Hepatocyte (in vitro differentiated cells): ENCODE results near the gene BCL2. TPM values are rescaled to one million over a fixed set of nuclear protein-coding genes. Genes with fewer than 3 reads are reported as not detected.

Source experiments
- DNase-seq: peaks from one replicate; pipeline ENCODE4 v3.0.0-alpha.2; 2016; ENCODE audit warnings: low spot score
- H2AFZ ChIP-seq: fragments of 200-600 bp; sonication (generic); 2 replicates; pipeline ENCODE4 v1.6.0; 2016; ENCODE audit warnings: antibody characterized with exemption, mild to moderate bottlenecking
- H3K27ac ChIP-seq: fragments of 200-600 bp; sonication (generic); 2 replicates; pipeline ENCODE4 v1.5.1; 2016; ENCODE audit warnings: mild to moderate bottlenecking
- H3K27me3 ChIP-seq: fragments of 200-600 bp; sonication (generic); 2 replicates; pipeline ENCODE4 v1.6.1; 2016
- H3K36me3 ChIP-seq: fragments of 200-600 bp; sonication (generic); replicated peaks from 2 replicates; pipeline ENCODE4 v1.5.1; 2016; ENCODE audit warnings: low read depth; ENCODE audit not compliant: insufficient read depth
- H3K4me1 ChIP-seq: fragments of 200-600 bp; sonication (generic); 2 replicates; pipeline ENCODE4 v1.5.1; 2016; ENCODE audit warnings: mild to moderate bottlenecking, moderate library complexity; ENCODE audit not compliant: insufficient read depth
- H3K4me2 ChIP-seq: fragments of 200-600 bp; sonication (generic); 2 replicates; pipeline ENCODE4 v1.6.0; 2016
- H3K4me3 ChIP-seq: fragments of 200-600 bp; sonication (generic); 2 replicates; pipeline ENCODE4 v1.5.1; 2016; ENCODE audit warnings: mild to moderate bottlenecking
- H3K79me2 ChIP-seq: fragments of 200-600 bp; sonication (generic); 2 replicates; pipeline ENCODE4 v1.6.0; 2017; ENCODE audit warnings: mild to moderate bottlenecking
- H3K9me2 ChIP-seq: fragments of 200-600 bp; sonication (generic); replicated peaks from 2 replicates; pipeline ENCODE4 v1.6.0; 2017; ENCODE audit warnings: mild to moderate bottlenecking; ENCODE audit not compliant: insufficient read depth
- H3K9me3 ChIP-seq: fragments of 200-600 bp; sonication (generic); 2 replicates; pipeline ENCODE4 v1.5.1; 2016; ENCODE audit warnings: low read depth, mild to moderate bottlenecking
- H4K20me1 ChIP-seq: fragments of 200-600 bp; sonication (generic); 2 replicates; pipeline ENCODE4 v1.6.0; 2016; ENCODE audit warnings: mild to moderate bottlenecking; ENCODE audit not compliant: insufficient read depth, poor library complexity, severe bottlenecking
- EZH2 ChIP-seq: fragments of 200-600 bp; sonication (generic); IDR thresholded peaks from 2 replicates; pipeline ENCODE4 v1.6.1; 2016; ENCODE audit warnings: antibody characterized with exemption, mild to moderate bottlenecking, borderline replicate concordance
- EZH2phosphoT487 ChIP-seq: fragments of 200-600 bp; sonication (generic); IDR thresholded peaks from one replicate; pipeline ENCODE4 v1.6.1; 2018; ENCODE audit warnings: antibody characterized with exemption, mild to moderate bottlenecking, low read depth, moderate library complexity; ENCODE audit not compliant: unreplicated experiment, severe bottlenecking
- WGBS: methylation state at CpG from one replicate; pipeline ENCODE4 v1.1.6; 2016; ENCODE audit warnings: low lambda C conversion rate; ENCODE audit errors: missing lambda C conversion rate; 5-methylcytosine and 5-hydroxymethylcytosine counted together
- polyA plus RNA-seq: library from polyadenylated mRNA; unstranded; fragments of >200 nt; fragmentation: Nextera tagmentation; extraction: Ambion mirVana; gene quantifications from 2 replicates; pipeline ENCODE4 v1.2.1, GENCODE V29; 2016
- total RNA-seq: library from RNA; depleted of rRNA; stranded (reverse); fragments of >200 nt; gene quantifications from 2 replicates; pipeline ENCODE4 v1.2.3, GENCODE V29; 2014
- TF ChIP-seq, protein P1 (sequence below): fragments of 200-600 bp; sonication (generic); IDR thresholded peaks from 2 replicates; pipeline ENCODE4 v1.5.1; 2016; ENCODE audit warnings: antibody characterized with exemption, mild to moderate bottlenecking; ENCODE audit not compliant: poor library complexity

BCL2 gene
- total and polyA plus RNA-seq, 2 experiments from 2014 or later: 1.0 to 11.4 TPM

GRCh38 chr18:63267975-63268721, 51.4 kb downstream of the BCL2 start:
- WGBS: 89% methylated on average over 8 of the region's 8 CpGs
- H3K36me3 ChIP-seq: no peaks in the 10 kb centered on the region
- no peak for DNase-seq
- no peaks in the 10 kb centered on the region for H4K20me1 ChIP-seq
- TF ChIP-seq, protein P1, sequence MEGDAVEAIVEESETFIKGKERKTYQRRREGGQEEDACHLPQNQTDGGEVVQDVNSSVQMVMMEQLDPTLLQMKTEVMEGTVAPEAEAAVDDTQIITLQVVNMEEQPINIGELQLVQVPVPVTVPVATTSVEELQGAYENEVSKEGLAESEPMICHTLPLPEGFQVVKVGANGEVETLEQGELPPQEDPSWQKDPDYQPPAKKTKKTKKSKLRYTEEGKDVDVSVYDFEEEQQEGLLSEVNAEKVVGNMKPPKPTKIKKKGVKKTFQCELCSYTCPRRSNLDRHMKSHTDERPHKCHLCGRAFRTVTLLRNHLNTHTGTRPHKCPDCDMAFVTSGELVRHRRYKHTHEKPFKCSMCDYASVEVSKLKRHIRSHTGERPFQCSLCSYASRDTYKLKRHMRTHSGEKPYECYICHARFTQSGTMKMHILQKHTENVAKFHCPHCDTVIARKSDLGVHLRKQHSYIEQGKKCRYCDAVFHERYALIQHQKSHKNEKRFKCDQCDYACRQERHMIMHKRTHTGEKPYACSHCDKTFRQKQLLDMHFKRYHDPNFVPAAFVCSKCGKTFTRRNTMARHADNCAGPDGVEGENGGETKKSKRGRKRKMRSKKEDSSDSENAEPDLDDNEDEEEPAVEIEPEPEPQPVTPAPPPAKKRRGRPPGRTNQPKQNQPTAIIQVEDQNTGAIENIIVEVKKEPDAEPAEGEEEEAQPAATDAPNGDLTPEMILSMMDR: no peak
- no peak for TF ChIP-seq EZH2
- no peak for TF ChIP-seq EZH2phosphoT487
- H3K9me2 ChIP-seq: no peaks in the 10 kb centered on the region
- no peaks in the 10 kb centered on the region for H3K27me3 ChIP-seq
- H3K4me1 ChIP-seq: no peaks in the 10 kb centered on the region
- H3K4me3 ChIP-seq: no peak overlapping the region
- no peaks in the 10 kb centered on the region for H3K79me2 ChIP-seq
- no peak overlapping the region for H3K4me2 ChIP-seq
- H3K27ac ChIP-seq: no peak overlapping the region
- H2AFZ ChIP-seq: no peak overlapping the region
- no peaks in the 10 kb centered on the region for H3K9me3 ChIP-seq

- TF ChIP-seq EZH2phosphoT487 (no peak), EZH2 (no peak)
- TF ChIP-seq, protein P1: no peak
- Histone ChIP-seq H3K9me2 (no peaks in the 10 kb centered on the region), H3K79me2 (no peaks in the 10 kb centered on the region), H3K4me3 (no peak overlapping the region), H3K36me3 (no peaks in the 10 kb centered on the region), H3K9me3 (no peaks in the 10 kb centered on the region), H3K27me3 (no peaks in the 10 kb centered on the region), H2AFZ (no peak overlapping the region), H3K4me1 (no peaks in the 10 kb centered on the region), H4K20me1 (no peaks in the 10 kb centered on the region), H3K27ac (no peak overlapping the region), H3K4me2 (no peak overlapping the region)
- DNase-seq: no peak
- WGBS: 94% methylated on average over 8 of the region's 8 CpGs
Measured at GRCh38 chr18:63266888-63267790, 52.4 kb downstream of the BCL2 start.

DNA sequence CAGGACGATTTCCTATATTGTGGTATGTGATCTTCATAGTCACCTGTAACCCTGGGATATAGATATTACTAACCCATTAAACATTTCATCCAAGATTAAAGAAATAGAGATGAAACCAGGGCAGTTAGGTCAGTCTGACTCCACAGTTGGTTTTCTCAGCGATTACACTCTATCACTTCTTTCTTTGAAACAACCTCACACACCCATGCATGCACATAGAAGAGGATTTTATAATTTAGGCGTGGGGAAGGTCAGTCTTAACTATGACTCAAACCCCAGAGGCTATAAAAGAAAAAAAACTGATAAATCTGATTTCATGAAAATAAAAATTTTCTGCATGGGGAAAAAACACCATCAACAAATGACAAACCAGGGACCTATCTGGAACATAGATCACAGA, 54.2 kb downstream of the BCL2 start:
- H3K27me3 ChIP-seq: no peaks in the 10 kb centered on the region
- peaks cover 7% of the 10 kb centered on the region for H3K4me1 ChIP-seq
- H3K9me2 ChIP-seq: no peaks in the 10 kb centered on the region
- no peak for DNase-seq
- no peaks in the 10 kb centered on the region for H3K9me3 ChIP-seq
- H4K20me1 ChIP-seq: no peaks in the 10 kb centered on the region
- no peak overlapping the region for H3K4me3 ChIP-seq
- no peaks in the 10 kb centered on the region for H3K79me2 ChIP-seq
- no peaks in the 10 kb centered on the region for H3K36me3 ChIP-seq
- TF ChIP-seq, protein P1: no peak
- no peak for TF ChIP-seq EZH2phosphoT487
- no peak for TF ChIP-seq EZH2
- H2AFZ ChIP-seq: no peak overlapping the region
- no peak overlapping the region for H3K27ac ChIP-seq
- H3K4me2 ChIP-seq: no peak overlapping the region
- 90% methylated on average over 3 of the region's 3 CpGs for WGBS
